Nephron progenitor cell (in vitro differentiated cells): ENCODE results near the gene ZNF521.

Experiments
- DNase-seq: peaks from one replicate; pipeline ENCODE4 v3.0.0; 2021
- H3K27ac Mint-ChIP-seq: 2 replicates; pipeline ENCODE4 v1.8.0; 2021; ENCODE audit warnings: mild to moderate bottlenecking, moderate library complexity, mixed read lengths
- H3K27me3 Mint-ChIP-seq: 2 replicates; pipeline ENCODE4 v1.8.0; 2021; ENCODE audit warnings: mild to moderate bottlenecking, low read depth, mixed read lengths; ENCODE audit not compliant: poor library complexity
- H3K36me3 Mint-ChIP-seq: 2 replicates; pipeline ENCODE4 v1.8.0; 2021; ENCODE audit warnings: low read depth, mixed read lengths
- H3K4me1 Mint-ChIP-seq: 2 replicates; pipeline ENCODE4 v1.8.0; 2021; ENCODE audit warnings: mixed read lengths
- H3K4me3 Mint-ChIP-seq: 2 replicates; pipeline ENCODE4 v1.8.0; 2021; ENCODE audit warnings: mild to moderate bottlenecking, moderate library complexity, mixed read lengths
- H3K9me3 Mint-ChIP-seq: 2 replicates; pipeline ENCODE4 v1.8.0; 2021; ENCODE audit warnings: mild to moderate bottlenecking, moderate library complexity, mixed read lengths
- TF ChIP-seq, protein P1 (sequence below): fragments of 200-600 bp; sonication (generic); IDR thresholded peaks from 2 replicates; pipeline ENCODE4 v1.5.0; 2021; ENCODE audit warnings: antibody characterized with exemption

ZNF521 gene

DNA sequence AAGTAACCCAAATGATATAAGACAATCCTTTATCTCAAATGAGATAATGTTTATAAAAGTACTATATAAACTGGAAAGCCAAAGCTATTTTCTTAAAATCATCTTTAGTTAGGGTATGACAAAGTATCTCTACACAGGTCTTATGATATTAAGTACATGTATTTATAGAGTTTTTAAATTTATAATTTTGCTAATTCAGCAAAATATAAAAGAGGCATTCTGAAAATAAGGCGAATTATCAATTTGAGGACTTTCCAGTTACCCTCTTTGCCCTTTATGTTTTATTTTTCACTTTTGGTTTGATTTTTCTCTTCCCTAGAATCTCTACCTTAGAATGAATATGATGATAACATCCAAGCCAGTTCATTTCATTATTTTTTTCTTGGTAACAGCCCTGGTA is 115.2 kb downstream of the ZNF521 start:
- H3K4me1 Mint-ChIP-seq = peaks cover 22% of the 10 kb centered on the region
- no peak overlapping the region for H3K4me3 Mint-ChIP-seq
- no peak for DNase-seq
- H3K9me3 Mint-ChIP-seq = no peaks in the 10 kb centered on the region
- TF ChIP-seq, protein P1, sequence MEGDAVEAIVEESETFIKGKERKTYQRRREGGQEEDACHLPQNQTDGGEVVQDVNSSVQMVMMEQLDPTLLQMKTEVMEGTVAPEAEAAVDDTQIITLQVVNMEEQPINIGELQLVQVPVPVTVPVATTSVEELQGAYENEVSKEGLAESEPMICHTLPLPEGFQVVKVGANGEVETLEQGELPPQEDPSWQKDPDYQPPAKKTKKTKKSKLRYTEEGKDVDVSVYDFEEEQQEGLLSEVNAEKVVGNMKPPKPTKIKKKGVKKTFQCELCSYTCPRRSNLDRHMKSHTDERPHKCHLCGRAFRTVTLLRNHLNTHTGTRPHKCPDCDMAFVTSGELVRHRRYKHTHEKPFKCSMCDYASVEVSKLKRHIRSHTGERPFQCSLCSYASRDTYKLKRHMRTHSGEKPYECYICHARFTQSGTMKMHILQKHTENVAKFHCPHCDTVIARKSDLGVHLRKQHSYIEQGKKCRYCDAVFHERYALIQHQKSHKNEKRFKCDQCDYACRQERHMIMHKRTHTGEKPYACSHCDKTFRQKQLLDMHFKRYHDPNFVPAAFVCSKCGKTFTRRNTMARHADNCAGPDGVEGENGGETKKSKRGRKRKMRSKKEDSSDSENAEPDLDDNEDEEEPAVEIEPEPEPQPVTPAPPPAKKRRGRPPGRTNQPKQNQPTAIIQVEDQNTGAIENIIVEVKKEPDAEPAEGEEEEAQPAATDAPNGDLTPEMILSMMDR = no peak
- H3K36me3 Mint-ChIP-seq = peaks cover 8% of the 10 kb centered on the region
- H3K27me3 Mint-ChIP-seq = no peaks in the 10 kb centered on the region
- peak overlapping the region; percentile 11 for H3K27ac Mint-ChIP-seq

DNA sequence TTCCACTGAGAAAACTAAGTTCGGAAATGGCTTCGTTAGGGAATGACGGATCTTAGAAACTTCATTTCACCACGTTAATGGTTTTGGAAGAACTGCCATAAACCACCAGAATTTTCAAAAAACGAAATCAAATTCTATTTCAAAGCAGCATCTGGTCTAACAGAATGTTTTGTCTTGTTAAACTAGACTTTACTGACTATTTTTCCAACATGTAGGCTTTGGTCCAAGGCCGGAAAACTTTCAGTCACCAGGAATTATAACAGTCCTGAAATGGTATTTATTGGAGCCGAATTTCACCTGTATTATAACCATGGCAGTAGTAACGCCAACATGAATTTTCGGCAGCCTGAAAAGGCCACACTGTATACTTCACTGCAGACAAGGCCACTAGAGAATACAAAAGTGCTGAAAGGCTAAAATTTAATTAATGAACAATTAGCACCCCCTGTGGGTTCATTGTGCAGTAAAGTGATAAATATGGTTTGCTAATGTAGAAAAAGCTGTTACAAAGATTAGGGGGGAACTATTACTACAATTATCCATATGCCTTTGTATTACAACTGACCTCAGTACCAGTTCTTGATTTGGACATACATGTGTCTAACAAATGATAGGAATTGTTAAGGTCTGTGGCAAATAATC is 116.4 kb downstream of the ZNF521 start:
- Mint-ChIP-seq H3K4me3 (no peak overlapping the region), H3K36me3 (no peaks in the 10 kb centered on the region), H3K4me1 (peaks cover 35% of the 10 kb centered on the region), H3K27me3 (no peaks in the 10 kb centered on the region), H3K27ac (no peak overlapping the region), H3K9me3 (no peaks in the 10 kb centered on the region)
- TF ChIP-seq, protein P1 = no peak
- DNase-seq = no peak

DNA sequence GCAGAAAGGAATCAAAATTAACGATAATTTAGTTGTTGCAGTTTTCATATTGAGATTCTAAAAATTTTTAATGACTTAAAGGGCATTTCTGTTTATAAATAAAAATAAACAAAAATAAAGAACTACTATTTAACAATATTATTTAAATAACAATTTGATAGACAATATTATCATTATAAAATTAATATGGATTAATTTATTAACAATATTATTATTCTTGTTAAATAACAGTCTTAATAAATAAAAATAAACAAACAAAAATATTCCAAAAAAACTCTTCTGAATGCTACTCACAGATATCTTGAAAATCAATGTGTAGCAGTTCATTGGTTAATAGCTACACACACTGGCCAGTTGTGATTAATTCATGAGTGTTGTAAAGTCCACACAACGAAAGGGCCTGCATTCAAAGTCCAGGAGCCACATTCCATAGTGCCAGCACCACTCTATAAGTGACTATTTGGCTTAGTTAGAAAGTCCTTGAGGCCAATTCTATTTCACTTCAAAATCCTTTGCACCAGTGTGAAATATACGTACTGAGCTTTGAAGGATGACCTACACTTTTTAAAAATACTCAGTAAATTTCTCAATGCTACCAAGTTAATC is 117.1 kb downstream of the ZNF521 start:
- Mint-ChIP-seq H3K4me1 (peaks cover 39% of the 10 kb centered on the region), H3K4me3 (no peak overlapping the region), H3K27ac (no peak overlapping the region), H3K9me3 (no peaks in the 10 kb centered on the region), H3K27me3 (no peaks in the 10 kb centered on the region), H3K36me3 (no peaks in the 10 kb centered on the region)
- DNase-seq = no peak
- TF ChIP-seq, protein P1 = no peak

DNA sequence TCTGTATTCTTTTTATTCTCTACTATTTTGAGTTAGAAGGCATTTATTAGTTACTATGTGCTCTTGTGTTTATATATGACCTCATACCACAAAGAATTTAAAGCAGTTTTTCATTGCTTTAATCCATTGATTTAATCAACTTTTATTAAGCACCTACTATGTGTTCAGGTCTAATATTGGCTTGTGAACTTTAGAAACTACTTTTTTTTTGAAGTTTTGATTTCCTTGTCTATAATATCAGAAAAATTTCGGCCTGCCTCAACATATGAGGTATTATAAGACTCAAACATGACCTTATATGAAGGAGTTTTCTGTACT is 117.7 kb downstream of the ZNF521 start:
- DNase-seq = no peak
- no peaks in the 10 kb centered on the region for H3K27me3 Mint-ChIP-seq
- no peaks in the 10 kb centered on the region for H3K9me3 Mint-ChIP-seq
- no peak overlapping the region for H3K27ac Mint-ChIP-seq
- no peaks in the 10 kb centered on the region for H3K36me3 Mint-ChIP-seq
- peaks cover 42% of the 10 kb centered on the region for H3K4me1 Mint-ChIP-seq
- no peak overlapping the region for H3K4me3 Mint-ChIP-seq
- TF ChIP-seq, protein P1 = no peak

DNA sequence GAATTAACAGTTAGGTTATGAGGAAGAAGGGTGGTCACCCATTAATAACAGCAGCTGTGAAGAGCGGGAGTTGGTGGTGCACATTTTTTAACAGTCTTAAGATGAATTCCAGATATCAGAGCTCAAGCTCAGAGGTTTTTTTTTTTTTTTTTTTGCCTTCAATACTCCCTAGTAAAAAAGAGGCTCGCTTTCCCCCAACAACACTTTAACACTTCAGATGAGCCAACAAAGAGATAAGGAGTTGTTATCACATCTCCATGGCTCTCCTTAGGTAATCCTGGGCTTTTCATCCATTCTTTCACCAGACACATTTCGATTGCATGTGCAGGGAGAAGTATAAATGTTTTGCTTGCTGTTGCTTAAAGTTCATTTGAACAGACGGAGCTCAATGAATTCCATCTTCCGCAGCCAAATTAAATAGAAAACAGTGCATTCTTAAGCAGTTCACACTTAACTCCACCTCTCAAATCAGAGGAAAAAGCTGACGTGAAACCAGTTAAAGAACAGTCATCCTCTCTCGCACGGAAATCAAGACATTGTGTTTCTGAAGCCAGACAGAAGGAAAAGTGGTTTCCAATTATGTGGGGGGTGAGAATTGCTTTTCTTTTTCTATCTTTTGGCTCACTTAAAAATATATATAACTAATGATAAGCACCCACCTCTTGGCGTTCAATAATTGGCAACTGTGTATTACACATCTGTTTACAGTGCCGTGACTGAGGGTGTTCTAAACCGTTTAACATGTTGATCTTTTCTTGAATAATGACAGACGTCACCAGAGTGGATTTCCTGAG is 118.2 kb downstream of the ZNF521 start:
- H3K27ac Mint-ChIP-seq = peak overlapping the region; percentile 30
- H3K36me3 Mint-ChIP-seq = no peaks in the 10 kb centered on the region
- peaks cover 47% of the 10 kb centered on the region for H3K4me1 Mint-ChIP-seq
- TF ChIP-seq, protein P1 = no peak
- no peak for DNase-seq
- no peak overlapping the region for H3K4me3 Mint-ChIP-seq
- H3K27me3 Mint-ChIP-seq = no peaks in the 10 kb centered on the region
- H3K9me3 Mint-ChIP-seq = no peaks in the 10 kb centered on the region
